SK-N-MC (cell line): ENCODE measurements around the gene DACT2.

Experiments used
- EZH2 ChIP-seq: fragments of 200-600 bp; sonication (generic); IDR thresholded peaks from one replicate; pipeline ENCODE4 v1.6.1; 2017; ENCODE audit warnings: antibody characterized with exemption
- POLR2AphosphoS5 ChIP-seq: IDR thresholded peaks from 2 replicates; pipeline ENCODE4 v1.6.1; 2012; ENCODE audit warnings: mild to moderate bottlenecking, low read depth, low read length, borderline replicate concordance

DNA sequence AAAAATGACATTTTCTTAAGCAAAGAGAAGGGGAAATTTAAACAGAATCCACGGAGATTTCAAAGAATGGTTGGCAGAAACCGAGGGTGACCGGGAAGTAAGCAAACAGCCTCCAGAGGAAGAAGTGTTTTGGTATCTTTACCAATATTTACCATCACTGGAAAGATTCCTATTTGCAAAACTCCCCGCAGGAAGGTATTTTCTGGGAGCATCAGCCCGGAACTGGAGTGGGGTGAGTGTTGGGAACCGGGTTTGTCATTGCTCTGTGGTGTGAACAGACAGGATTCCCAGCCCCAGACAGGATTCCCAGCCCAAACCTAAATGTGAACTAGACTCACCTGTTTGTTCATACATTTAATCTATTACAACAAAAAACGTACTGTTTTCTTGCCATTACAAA is 19.2 kb upstream of the DACT2 start:
- TF ChIP-seq EZH2 (no peak), POLR2AphosphoS5 (no peak)
